Stimulated activated CD8-positive, alpha-beta memory T cell treated with anti-CD3 and anti-CD28 coated beads, Interleukin-7, amount 100 ng/mL, for 48 hours (primary cell): ENCODE measurements around the gene PEX5.

Experiments
- DNase-seq, 2 donors: peaks; one replicate each; pipeline ENCODE4 v3.0.0-alpha.2; 2020; ENCODE audit warnings: low read depth in 1 of 2; ENCODE audit errors: extremely low read depth in 1 of 2

The PEX5 gene

GRCh38 chr12:7189398-7190267 lies at the start of gene PEX5:
Gene PEX5 (plus strand): TSS chr12:7189686. CDS start chr12:7190378, 692 bp downstream.
- DNase-seq, result peak; percentile 75 to 78

- DNase-seq, result no peak
Observed at GRCh38 chr12:7141351-7142005, 48.0 kb upstream of the PEX5 start.

- no peak for DNase-seq
Observed at GRCh38 chr12:7142056-7142644, 47.3 kb upstream of the PEX5 start.

GRCh38 chr12:7142809-7143465 lies 46.5 kb upstream of the PEX5 start:
- DNase-seq, result no peak

- DNase-seq, result no peak
Observed at GRCh38 chr12:7143564-7143963, 45.9 kb upstream of the PEX5 start.

- DNase-seq, result no peak
Observed at GRCh38 chr12:7144414-7145120, 44.9 kb upstream of the PEX5 start.

GRCh38 chr12:7145671-7146070 lies 43.8 kb upstream of the PEX5 start:
- no peak for DNase-seq

- no peak for DNase-seq
Observed at GRCh38 chr12:7146228-7146627, 43.3 kb upstream of the PEX5 start.

GRCh38 chr12:7146906-7147305 lies 42.6 kb upstream of the PEX5 start:
- no peak for DNase-seq

GRCh38 chr12:7150356-7150755 lies 39.1 kb upstream of the PEX5 start:
- no peak for DNase-seq

- no peak for DNase-seq
Observed at GRCh38 chr12:7150841-7151240, 38.6 kb upstream of the PEX5 start.

- DNase-seq, result no peak
Observed at GRCh38 chr12:7151532-7151931, 38.0 kb upstream of the PEX5 start.

- no peak for DNase-seq
Observed at GRCh38 chr12:7152818-7153217, 36.7 kb upstream of the PEX5 start.

GRCh38 chr12:7154042-7154441 lies 35.4 kb upstream of the PEX5 start:
- DNase-seq, result no peak

GRCh38 chr12:7154901-7155470 lies 34.5 kb upstream of the PEX5 start:
- no peak for DNase-seq

- no peak for DNase-seq
Observed at GRCh38 chr12:7155471-7156034, 33.9 kb upstream of the PEX5 start.

GRCh38 chr12:7156259-7157197 lies 33.0 kb upstream of the PEX5 start:
- DNase-seq, result no peak

- no peak for DNase-seq
Observed at GRCh38 chr12:7157391-7157790, 32.1 kb upstream of the PEX5 start.
